ENCODE results near the gene EIF3A. TPM values are rescaled to one million over a fixed set of nuclear protein-coding genes. Genes with fewer than 3 reads are reported as not detected.
"Not testable (repeated sequence)": the region's sequence is repeated elsewhere in the genome, so short reads cannot be mapped to it uniquely, and the experiment has no call there.

The EIF3A gene
- total RNA-seq, 1 experiment from 2014 or later = 89.5 TPM

DNA sequence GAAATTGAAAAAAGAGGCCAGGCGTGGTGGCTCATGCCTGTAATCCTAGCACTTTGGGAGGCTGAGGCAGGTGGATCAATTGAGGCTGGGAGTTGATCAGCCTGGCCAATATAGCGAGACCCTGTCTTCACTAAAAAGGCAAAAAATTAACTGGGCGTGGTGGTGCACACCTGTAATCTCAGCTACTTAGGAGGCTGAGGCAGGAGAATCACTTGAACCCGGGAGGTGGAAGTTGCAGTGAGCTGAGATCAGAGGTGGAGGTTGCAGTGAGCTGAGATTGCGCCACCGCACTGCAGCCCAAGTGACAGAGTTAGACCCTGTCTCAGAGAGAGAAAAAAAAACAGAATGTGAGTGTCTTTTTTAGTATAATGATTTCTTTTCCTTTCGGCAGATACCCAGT lies 25.3 kb upstream of the EIF3A start:
- H3K27me3 ChIP-seq (replicated peaks); H3K27ac ChIP-seq; H3K4me3 ChIP-seq; H3K9me3 ChIP-seq (replicated peaks); DNase-seq (ENCODE audit: low read depth in 1 of 2, low spot score in 2 of 2): not testable (repeated sequence)
- Histone ChIP-seq H3K4me1 (replicated peaks) (peaks cover 17% of the 10 kb centered on the region), H3K36me3 (peaks cover 23% of the 10 kb centered on the region)

DNA sequence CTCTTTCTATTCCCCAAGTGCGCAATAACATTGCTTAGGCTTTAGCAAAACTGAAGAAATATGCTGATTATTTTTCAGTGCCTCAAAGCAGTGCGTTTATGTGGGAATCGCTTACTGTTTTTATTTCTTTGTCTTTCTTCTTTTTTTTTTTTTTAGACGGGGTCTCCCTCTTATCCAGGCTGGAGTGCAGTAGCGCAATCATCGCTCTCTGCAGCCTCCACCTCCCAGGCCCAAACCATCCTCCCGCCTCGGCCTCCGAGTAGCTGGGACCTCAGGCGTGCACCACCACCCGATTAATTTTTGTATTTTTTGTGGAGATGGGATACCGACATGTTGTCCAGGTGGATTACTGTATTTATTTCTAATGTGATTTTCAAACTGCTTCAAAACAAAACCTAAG lies 24.5 kb upstream of the EIF3A start:
- Histone ChIP-seq H3K4me1 (replicated peaks) (peaks cover 17% of the 10 kb centered on the region), H3K27me3 (replicated peaks) (no peaks in the 10 kb centered on the region), H3K36me3 (peaks cover 18% of the 10 kb centered on the region), H3K9me3 (replicated peaks) (no peaks in the 10 kb centered on the region; the same call in 1 of the 2 replicates), H3K27ac (no peak overlapping the region), H3K4me3 (peak overlapping the region; percentile 99)
- DNase-seq (ENCODE audit: low read depth in 1 of 2, low spot score in 2 of 2) = no peak

DNA sequence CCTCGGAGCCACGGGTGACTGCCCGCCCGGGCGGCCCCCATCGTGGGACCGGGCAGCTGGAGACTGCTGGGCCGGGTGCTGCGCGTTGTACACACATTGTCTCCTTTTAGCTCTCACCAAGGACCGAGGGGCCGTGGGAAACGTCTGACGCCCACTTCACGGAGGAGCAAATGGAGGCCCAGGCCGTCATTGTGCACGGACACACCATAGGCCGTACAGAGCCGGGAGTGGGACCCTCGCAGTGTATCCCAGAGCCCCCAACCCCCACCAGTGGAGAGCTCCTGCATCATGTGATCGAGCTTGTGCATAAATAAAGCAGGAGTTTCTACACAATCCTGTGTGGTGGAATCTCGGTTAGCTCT lies 24.0 kb upstream of the EIF3A start:
- no peaks in the 10 kb centered on the region for H3K27me3 ChIP-seq (replicated peaks)
- DNase-seq (ENCODE audit: low read depth in 1 of 2, low spot score in 2 of 2) = peak in 1 of 2 experiments; percentile 34
- H3K27ac ChIP-seq = no peak overlapping the region
- H3K9me3 ChIP-seq (replicated peaks) = no peaks in the 10 kb centered on the region; the same call in 1 of the 2 replicates
- peak overlapping the region; percentile 99 for H3K4me3 ChIP-seq
- H3K4me1 ChIP-seq (replicated peaks) = peaks cover 17% of the 10 kb centered on the region
- H3K36me3 ChIP-seq = peaks cover 18% of the 10 kb centered on the region

DNA sequence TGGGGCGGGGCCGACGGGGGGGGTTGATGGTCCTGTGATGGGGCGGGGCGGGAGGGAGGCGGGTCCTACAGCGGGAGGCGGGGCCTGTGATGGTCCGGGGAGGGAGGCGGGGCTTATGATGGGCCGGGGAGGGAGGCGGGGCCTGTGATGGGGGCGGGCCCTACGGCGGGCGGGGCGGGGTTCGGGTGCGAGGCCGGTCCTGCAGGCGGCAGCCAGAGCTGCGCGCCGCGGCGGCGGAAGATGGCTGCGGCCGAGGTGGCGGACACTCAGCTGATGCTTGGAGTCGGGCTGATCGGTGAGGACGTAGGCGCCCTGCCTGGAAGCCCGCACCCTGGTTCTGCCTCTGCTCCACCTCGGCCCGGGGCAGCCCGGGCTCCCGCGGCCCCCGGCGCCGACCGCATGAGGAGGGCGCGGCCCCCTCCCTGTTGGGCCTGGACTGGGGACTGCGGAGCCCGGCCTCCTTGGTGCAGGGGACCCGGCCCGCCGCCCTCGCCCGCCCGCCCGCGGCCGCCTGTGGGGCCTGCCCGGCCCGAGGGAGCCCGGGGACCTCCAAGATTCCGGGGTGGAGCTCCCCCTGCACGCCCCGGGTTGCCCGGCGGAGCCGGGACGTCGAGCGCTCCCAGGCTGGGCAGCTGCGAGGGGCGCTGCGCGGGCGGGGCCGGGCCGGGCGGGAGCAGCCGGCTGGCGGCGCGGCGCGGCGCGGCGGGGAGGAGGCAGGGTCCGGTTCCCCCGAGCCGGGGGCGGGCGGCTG lies 23.5 kb upstream of the EIF3A start, which contains the start of gene DENND10:
Gene DENND10, plus strand, starts transcription at position 211 of the 751 bp plus-strand sequence. Its CDS starts 30 bp downstream, at position 241.
- Histone ChIP-seq H3K9me3 (replicated peaks) (no peaks in the 10 kb centered on the region; the same call in 1 of the 2 replicates), H3K4me1 (replicated peaks) (peaks cover 17% of the 10 kb centered on the region), H3K36me3 (peaks cover 15% of the 10 kb centered on the region), H3K4me3 (peak within 1 kb of the TSS; percentile 99), H3K27ac (no peak within 1 kb of the TSS; the same call in 1 of the 2 replicates), H3K27me3 (replicated peaks) (no peaks in the 10 kb centered on the region)
- peak; percentile 78 to 86 for DNase-seq (ENCODE audit: low read depth in 1 of 2, low spot score in 2 of 2)

DNA sequence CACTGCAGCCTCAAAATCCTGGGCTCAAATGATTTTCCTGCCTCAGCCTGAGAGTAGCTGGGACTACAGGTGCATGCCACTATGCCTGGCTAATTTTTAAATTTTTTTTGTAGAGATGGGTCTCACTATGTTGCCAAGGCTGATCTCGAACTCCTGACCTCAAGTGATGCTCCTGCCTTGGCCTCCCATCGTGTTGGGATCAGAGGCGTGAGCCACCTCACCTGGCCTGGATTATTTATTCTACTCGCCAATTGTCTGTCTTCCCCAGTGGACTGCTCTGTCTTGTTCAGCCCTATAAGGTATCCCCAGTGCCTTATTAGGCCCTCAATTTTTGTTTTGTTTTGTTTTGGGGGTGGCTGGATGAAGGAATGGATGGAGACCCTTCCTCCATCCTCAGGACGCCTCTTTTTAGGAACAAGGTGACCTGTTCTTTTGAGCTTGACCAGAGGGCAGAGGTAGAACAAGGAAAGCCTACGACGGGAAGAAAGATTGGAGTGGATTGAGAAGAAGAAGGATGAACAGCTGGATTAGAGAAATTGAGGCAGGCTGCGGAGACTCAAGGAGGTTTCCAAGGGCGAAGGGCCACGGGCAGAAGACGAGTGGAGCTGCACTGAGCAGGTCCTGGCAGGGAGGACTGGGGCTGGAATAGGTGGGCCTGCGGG lies 22.8 kb upstream of the EIF3A start:
- Histone ChIP-seq H3K36me3 (peaks cover 8% of the 10 kb centered on the region), H3K4me3 (no peak overlapping the region), H3K9me3 (replicated peaks) (no peaks in the 10 kb centered on the region; the same call in 1 of the 2 replicates), H3K27ac (no peak overlapping the region), H3K4me1 (replicated peaks) (peaks cover 17% of the 10 kb centered on the region), H3K27me3 (replicated peaks) (no peaks in the 10 kb centered on the region)
- DNase-seq (ENCODE audit: low read depth in 1 of 2, low spot score in 2 of 2) = no peak

DNA sequence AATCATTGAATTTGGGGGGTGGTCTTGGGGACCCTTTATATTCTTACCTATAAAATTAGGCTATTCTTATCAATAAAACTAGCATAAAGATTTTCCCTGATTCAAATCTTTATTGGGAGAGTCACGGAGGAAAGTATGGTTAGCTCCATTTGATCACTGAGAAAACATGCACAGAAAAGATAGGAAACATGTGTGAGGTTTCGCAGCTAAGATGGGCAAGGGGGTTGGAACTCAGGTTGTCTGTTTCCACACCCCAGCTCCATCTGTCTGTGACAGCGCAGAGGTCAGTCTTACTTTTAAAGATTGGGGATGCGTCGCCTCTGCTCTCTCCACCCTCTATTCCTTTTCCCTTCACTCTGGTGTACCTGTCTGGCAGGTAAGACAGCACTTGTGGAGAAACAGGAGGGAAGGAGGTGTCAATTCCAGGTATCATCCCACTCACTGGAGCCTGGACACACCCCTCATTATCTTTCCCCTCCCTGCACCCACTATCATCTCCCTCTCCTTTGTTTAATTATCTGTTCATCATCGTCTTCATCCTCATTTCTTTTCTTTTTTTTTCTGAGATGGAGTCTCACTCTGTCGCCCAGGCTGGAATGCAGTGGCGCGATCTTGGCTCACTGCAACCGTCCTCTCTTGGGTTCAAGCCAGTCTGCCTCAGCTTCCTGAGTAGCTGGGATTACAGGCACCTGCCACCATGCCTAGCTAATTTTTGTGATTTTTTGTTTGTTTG lies 20.9 kb upstream of the EIF3A start:
- no peak overlapping the region for H3K4me3 ChIP-seq
- peaks cover 3% of the 10 kb centered on the region; the same call in 1 of the 2 replicates for H3K36me3 ChIP-seq
- no peak for DNase-seq (ENCODE audit: low read depth in 1 of 2, low spot score in 2 of 2)
- H3K9me3 ChIP-seq (replicated peaks) = no peaks in the 10 kb centered on the region; the same call in 1 of the 2 replicates
- H3K27ac ChIP-seq = no peak overlapping the region
- H3K4me1 ChIP-seq (replicated peaks) = peaks cover 17% of the 10 kb centered on the region
- H3K27me3 ChIP-seq (replicated peaks) = no peaks in the 10 kb centered on the region

DNA sequence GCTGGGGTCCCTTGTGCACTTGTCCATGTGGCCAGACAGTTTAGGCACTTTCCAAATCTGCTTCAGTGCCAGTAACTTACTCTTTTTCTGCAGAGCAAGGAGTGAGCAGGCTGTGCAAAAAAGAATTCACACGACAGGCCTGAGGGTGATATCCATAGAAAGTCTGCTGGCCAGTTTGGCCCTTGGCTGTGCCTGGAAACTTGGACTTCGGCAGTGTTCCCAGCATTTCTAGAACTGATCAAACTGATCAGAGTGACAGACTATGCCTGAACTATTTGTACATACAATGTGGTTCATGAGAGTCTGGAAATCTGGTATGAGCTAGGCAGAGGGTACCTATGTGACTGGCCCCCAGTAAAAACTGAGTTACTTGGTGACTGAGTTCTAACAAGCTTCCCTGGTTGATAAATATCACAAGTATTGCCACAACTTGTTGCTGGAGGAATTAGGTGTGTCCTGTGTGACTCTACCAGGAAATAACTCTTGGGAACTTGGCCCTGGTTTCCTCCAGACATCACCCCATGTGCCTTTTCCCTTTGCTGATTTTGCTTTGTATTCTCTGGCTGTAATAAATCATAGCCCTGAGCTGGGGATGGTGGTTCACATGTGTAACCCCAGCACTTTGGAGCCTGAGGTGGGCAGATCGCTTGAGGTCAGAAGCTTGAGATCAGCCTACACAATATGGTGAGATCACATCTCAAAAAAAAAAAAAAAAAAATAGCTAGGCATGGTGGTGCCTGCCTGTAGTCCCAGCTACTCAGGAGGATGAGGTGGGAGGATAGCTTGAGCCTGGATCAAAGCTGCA lies 20.0 kb upstream of the EIF3A start:
- Histone ChIP-seq H3K9me3 (replicated peaks) (no peaks in the 10 kb centered on the region; the same call in 1 of the 2 replicates), H3K27me3 (replicated peaks) (no peaks in the 10 kb centered on the region), H3K4me3 (no peak overlapping the region), H3K4me1 (replicated peaks) (peaks cover 17% of the 10 kb centered on the region), H3K36me3 (peaks cover 3% of the 10 kb centered on the region; the same call in 1 of the 2 replicates), H3K27ac (no peak overlapping the region)
- no peak for DNase-seq (ENCODE audit: low read depth in 1 of 2, low spot score in 2 of 2)

DNA sequence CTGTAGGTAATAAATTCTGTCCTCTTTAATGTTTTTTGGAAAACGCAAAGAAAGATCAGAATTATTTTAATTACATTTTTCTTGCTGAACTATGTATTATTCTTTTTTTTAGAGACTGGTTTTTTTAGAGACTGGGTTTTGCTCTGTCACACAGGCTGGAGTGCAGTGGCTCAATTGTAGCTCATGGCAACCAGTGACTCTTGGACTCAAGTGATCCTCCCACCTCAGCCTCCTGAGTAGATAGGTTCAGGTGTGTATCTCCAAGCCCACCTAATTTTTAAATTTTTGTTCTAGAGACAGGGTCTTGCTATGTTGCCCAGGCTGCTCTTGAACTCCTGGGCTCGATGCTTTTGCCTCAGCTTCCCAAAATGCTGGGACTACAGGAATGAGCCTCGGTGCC lies 18.0 kb upstream of the EIF3A start:
- H3K27me3 ChIP-seq (replicated peaks) = no peaks in the 10 kb centered on the region
- DNase-seq (ENCODE audit: low read depth in 1 of 2, low spot score in 2 of 2) = no peak
- 0 out of 2 replicates have a peak, but pooled peaks cover 4% of the 10 kb centered on the region for H3K4me1 ChIP-seq (replicated peaks)
- no peak overlapping the region for H3K4me3 ChIP-seq
- no peaks in the 10 kb centered on the region for H3K36me3 ChIP-seq
- H3K27ac ChIP-seq = no peak overlapping the region
- no peaks in the 10 kb centered on the region for H3K9me3 ChIP-seq (replicated peaks)

DNA sequence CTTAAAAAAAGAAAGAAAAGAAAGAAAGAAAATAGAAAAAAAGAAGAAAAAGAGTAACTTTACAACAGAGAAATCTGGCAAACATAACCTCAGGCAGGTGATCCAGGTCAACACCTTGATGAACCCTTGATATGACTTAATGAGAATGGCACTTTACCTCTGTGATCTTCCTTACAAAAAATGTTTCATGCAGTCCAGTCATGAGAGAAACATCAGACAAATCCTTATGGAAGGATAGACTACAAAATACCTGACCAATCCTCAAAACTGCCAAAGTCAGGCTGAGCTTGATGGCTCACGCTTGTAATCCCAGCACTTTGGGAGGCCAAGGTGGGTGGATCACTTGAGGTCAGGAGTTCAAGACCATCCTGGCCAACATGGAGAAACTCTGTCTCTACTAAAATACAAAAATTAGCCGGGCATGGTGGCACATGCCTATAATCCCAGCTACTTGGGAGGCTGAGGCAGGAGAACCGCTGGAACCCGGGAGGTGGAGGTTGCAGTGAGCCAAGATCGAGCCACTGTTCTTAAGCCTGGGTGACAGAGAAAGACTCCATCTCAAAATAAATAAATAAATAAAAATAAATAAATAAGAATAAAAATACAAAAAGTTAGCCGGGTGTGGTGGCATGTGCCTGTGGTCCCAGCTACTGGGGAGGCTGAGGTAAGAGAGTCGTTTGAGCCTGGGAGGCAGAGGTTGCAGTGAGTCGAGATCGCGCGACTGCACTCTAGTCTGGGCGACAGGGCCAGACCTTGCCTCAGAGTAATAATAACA lies 16.2 kb upstream of the EIF3A start:
- H3K4me1 ChIP-seq (replicated peaks); H3K36me3 ChIP-seq: not testable (repeated sequence)

DNA sequence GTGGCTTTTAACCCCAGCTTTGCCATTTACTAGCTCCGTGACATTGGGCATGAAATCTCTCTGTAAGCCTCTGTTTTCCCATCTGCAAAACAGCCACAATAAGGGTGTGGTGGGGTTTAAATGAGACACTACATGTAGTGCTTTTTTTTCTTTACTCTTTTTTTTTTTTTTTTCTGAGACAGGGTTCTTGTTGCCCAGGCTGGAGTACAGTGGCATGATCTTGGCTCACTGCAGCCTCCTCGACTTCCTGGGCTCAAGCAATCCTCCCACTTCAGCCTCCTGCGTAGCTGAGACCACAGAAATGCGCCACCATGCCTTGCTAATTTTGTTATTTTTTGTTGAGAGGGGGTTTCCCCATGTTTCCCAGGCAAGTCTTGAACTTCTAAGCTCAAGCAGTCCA lies 15.0 kb upstream of the EIF3A start:
- Histone ChIP-seq H3K9me3 (replicated peaks) (no peaks in the 10 kb centered on the region), H3K4me1 (replicated peaks) (peaks cover 8% of the 10 kb centered on the region), H3K36me3 (no peaks in the 10 kb centered on the region), H3K27ac (no peak overlapping the region), H3K27me3 (replicated peaks) (no peaks in the 10 kb centered on the region), H3K4me3 (no peak overlapping the region)
- no peak for DNase-seq (ENCODE audit: low read depth in 1 of 2, low spot score in 2 of 2)

More for the DNA sequence above, 16.2 kb upstream of the EIF3A start:
- H3K9me3 ChIP-seq (replicated peaks); DNase-seq (ENCODE audit: low read depth in 1 of 2, low spot score in 2 of 2); H3K27ac ChIP-seq; H3K27me3 ChIP-seq (replicated peaks); H3K4me3 ChIP-seq: not testable (repeated sequence)

DNA sequence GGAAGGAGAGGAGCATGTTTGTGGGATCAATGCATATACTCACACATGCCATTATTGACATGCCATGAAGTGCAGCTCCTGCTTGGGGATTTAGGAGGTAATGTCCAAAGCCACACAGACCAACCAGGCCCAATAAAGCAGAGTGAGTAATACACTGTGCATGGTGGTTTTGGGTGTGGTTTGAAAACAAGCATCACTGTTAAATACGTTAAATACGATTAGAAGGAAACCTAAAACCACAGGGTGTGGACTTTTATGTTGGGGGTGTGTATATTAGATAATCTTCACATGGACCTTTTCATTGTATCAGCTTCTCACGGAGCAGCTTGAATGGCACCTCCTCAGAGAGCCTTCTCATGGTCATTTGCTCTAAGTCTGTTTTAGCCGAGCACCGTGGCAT lies 10.4 kb upstream of the EIF3A start:
- Histone ChIP-seq H3K36me3 (no peaks in the 10 kb centered on the region), H3K4me3 (no peak overlapping the region), H3K4me1 (replicated peaks) (peaks cover 14% of the 10 kb centered on the region), H3K9me3 (replicated peaks) (no peaks in the 10 kb centered on the region), H3K27me3 (replicated peaks) (no peaks in the 10 kb centered on the region), H3K27ac (peak overlapping the region; percentile 13; the same call in 1 of the 2 replicates)
- peak; percentile 60 to 71 for DNase-seq (ENCODE audit: low read depth in 1 of 2, low spot score in 2 of 2)

DNA sequence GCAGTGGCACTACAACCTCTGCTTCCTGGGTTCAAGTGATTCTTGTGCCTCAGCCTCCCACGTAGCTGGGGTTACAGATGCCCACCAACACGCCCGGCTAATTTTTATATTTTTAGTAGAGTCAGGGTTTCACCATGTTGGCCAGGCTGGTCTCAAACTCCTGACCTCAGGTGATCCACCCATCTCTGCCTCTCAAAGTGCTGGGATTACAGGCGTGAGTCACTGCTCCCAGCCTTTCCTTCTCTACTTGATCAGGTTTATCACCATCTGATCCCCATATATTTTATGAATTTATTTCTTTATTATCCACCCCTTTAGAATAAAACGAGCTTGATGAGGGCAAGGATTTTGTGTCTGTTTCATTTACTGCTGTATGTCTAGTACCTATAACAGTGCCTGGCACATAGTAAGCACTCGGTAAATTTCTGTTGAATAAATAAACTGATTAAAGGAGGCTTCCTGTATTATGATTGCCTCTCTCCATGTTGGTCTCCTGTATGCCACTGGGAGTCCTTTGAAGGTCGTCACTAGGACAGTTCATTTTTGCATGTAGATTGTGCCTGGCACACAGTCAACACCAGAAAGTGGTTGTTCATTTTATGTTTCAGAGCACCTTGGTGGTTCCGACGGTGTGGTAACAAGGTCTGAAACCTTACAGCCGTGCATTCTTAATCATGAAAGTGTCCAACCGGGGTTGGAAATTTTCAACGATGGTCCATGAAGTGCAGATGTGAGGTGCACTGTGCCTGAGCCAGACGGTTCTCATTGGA lies 9.6 kb upstream of the EIF3A start:
- no peak overlapping the region for H3K4me3 ChIP-seq
- H3K27ac ChIP-seq = peak overlapping the region; percentile 13; the same call in 1 of the 2 replicates
- H3K9me3 ChIP-seq (replicated peaks) = no peaks in the 10 kb centered on the region
- H3K27me3 ChIP-seq (replicated peaks) = no peaks in the 10 kb centered on the region
- H3K36me3 ChIP-seq = no peaks in the 10 kb centered on the region
- no peak for DNase-seq (ENCODE audit: low read depth in 1 of 2, low spot score in 2 of 2)
- H3K4me1 ChIP-seq (replicated peaks) = peaks cover 14% of the 10 kb centered on the region
